ENCODE results near the gene ANKRD18A.

DNA sequence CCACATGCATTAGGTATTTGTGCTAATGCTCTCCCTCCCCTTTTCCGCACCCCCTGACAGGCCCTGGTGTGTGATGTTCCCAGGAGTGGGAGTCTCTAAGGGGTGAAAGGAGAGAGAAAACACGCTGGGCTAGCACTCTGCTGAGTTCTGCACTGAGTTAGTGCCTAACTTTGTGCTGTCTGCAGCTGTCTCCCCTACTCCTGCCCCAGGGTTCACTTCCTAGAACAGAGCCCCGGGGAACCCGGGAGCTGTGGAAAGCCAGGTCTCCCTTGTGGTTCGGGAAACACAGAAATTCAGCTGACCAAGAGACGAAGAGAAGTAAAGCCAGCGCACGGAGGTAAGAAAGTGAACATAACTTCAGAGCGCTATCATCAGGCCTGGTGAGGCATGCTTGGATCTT lies 20.7 kb upstream of the ANKRD18A start:
- TF ChIP-seq POLR2A (IDR thresholded peaks at IDR 0.05) (no peak), POLR2AphosphoS5 (IDR thresholded peaks at IDR 0.05) (no peak)
- TF ChIP-seq, protein P1, sequence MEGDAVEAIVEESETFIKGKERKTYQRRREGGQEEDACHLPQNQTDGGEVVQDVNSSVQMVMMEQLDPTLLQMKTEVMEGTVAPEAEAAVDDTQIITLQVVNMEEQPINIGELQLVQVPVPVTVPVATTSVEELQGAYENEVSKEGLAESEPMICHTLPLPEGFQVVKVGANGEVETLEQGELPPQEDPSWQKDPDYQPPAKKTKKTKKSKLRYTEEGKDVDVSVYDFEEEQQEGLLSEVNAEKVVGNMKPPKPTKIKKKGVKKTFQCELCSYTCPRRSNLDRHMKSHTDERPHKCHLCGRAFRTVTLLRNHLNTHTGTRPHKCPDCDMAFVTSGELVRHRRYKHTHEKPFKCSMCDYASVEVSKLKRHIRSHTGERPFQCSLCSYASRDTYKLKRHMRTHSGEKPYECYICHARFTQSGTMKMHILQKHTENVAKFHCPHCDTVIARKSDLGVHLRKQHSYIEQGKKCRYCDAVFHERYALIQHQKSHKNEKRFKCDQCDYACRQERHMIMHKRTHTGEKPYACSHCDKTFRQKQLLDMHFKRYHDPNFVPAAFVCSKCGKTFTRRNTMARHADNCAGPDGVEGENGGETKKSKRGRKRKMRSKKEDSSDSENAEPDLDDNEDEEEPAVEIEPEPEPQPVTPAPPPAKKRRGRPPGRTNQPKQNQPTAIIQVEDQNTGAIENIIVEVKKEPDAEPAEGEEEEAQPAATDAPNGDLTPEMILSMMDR (IDR thresholded peaks at IDR 0.05 in 8 of 11, conservative IDR thresholded peaks at IDR 0.05 in 3 of 11): no peak

Measured in spleen (tissue), 7 donors.